ENCODE measurements around the gene NFIB.

The NFIB gene

DNA sequence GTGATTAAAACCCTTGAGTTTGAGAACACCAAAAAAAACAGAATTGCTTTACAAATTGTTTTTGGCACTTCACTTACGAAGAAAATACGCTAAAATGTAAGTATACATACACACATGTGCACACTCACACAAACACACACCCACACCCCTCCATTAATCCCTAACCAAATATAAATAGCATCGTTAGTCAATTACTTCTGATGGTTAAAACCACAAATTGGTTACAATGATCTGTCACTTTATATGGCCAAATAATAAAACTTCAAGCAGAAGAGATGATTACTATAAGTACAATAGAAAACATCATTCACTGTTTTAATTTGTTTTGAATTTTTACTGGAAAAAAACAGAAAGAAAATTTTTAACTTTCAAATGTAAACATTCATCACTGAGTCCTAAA lies 103.5 kb downstream of the NFIB start:
- no peak for DNase-seq

GRCh38 chr9:14209399-14210345 lies 104.3 kb downstream of the NFIB start:
- peak; percentile 81 for DNase-seq

DNA sequence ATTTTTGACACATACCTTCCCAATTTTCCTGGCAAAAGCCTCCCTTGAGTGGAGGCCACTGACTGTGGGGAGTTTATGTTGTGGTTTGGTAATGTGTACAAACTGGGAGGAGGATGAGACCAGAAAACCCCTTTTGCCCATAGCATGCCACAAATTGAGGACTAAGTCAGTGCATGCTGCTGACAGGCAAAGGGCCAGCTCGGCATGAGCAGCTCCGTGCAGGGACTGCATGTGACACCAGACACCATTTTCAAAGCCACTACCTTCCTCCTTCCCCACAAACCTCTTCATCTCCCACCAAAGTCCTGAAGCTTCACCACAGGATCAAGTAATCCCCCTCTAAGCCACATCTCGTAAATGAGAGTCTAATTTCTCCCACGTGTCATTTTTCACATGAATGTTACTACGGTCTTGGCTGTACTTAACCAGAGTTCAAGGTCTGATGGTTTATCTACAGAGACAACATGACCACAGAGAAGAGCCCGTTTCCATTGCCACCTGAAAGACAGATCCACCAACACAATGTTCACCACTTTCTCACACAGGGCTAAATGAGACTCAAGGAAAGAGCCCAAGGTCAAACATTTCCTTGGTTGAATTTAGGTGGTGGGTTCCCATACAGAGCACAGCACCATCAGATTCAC lies 106.5 kb downstream of the NFIB start:
- no peak for DNase-seq

- peak; percentile 96 for DNase-seq
Observed at GRCh38 chr9:14205463-14205862, 108.5 kb downstream of the NFIB start.

DNA sequence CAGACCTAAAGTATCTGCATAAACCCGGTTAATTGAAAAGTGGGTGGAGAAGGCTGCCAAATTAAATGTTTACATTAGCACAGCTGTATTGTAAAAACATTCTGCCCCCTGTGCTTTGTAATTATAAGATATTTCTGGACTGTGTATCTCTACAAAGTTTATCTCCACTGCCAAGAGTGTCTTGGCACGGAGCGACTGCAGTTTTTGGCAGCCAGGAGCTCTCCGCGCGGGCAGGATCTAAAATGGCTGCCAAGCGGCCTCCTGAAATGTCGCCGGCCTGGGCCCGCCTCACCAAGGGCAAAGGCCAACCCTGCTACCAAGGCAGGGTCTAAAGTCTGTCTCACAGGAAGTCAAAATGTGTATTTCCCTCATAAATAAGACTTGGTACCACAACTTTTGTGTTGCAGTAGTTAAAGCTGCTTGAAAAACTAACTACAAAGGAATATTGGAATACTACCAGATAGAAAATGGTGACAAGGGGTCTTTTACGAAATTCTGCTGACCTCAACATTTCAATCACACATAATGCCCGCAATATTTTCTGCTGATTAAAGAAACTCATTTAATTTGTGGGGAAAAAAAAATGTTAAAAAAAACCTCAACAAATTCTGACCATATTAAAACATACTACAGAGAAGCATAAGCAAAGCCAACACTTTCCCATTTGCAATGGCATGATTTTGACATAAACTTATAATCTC lies 110.4 kb downstream of the NFIB start:
- DNase-seq, result peak; percentile 100

- DNase-seq, result peak; percentile 100
Observed at GRCh38 chr9:14198841-14199455, 115.0 kb downstream of the NFIB start.

GRCh38 chr9:14198047-14198840 lies 115.7 kb downstream of the NFIB start:
- DNase-seq, result no peak

GRCh38 chr9:14197325-14197858 lies 116.5 kb downstream of the NFIB start:
- no peak for DNase-seq

DNA sequence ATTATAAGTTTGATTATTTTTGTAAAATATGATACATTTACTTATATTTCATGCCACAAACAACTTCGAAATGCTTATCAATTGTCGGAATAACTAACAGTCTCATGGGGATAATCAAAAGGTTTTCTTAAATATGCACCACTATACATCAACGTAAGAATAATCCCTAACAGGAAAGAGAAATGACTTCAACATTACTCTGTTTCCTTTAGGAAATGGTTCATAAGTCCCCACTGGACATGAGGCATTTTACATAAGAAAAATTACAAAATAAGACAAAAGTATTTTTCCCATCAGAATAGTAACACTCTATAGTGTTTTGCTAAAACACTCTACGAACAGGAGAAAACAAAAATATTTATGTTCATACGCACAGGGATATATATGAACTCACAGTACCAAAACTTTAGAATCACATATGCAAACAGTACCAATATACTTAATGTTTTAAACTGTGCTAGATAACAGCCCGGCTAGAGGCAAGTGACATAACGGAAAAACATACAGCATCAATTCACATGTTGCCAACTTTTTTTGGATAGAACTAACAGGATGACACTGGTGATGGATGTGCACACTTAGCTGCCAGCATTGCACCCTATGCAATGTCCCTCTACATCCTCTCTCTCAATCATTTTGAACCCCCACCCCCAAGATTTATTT lies 120.5 kb downstream of the NFIB start:
- peak; percentile 98 for DNase-seq

DNA sequence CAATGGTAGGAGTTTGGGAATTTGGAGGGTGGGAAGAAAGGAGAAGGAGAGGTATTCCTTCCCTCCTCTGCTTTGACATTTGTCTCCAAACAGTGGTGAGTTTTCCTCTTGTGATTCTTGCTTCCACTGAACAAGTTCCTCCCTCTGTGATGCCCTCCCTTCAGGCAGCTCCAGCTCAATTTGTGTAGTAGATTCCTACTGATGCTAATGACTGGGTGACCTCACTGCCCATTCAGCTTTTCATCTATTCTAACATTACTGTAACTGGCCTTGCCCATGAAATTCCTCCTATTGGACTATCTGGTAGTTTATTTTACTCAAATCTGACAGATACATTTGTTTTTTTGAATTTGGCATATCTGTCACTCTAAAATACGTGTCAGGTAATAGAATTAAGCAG lies 121.4 kb downstream of the NFIB start:
- DNase-seq, result no peak

GRCh38 chr9:14191512-14191911 lies 122.4 kb downstream of the NFIB start:
- DNase-seq, result no peak

GRCh38 chr9:14190240-14190639 lies 123.7 kb downstream of the NFIB start:
- DNase-seq, result no peak

- DNase-seq, result peak; percentile 73
Observed at GRCh38 chr9:14189578-14189977, 124.4 kb downstream of the NFIB start.

GRCh38 chr9:14189146-14189545 lies 124.8 kb downstream of the NFIB start:
- no peak for DNase-seq

DNA sequence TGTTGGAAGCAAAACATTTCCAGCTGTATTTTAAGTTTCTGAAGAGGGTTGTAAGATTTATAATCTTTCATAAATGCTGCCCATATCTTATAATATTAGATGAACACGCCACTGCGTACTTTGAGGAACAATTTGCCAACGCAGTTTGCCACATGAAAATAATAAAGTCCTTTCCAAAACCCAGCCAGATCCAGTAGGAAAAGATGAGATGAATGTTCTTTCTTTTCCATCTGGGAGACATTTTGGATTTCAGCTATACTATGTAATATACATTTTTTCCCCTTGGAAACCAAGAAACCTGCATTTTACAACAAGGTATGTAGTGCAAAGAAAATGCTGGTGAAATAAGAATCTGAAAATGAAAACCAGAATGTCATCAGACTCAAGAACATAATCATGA lies 125.4 kb downstream of the NFIB start:
- no peak for DNase-seq

DNA sequence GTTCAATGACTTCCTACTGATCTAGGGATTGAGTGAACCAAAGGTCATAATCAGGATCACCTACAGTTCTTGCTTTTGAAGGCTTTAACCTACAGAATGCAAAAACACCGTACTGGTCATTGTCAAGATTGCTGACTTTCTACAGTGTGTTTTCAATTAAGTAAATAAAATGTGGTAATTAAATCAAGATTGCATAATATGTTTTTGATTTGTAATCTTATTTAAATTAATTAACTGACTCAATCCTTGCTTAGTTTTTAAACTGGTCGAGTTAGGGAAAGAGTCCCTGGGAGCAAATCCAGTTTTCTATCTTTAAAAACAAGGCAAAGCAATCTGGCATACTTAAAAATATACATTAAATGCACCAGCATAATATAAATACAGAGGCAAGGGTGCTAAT lies 125.9 kb downstream of the NFIB start:
- no peak for DNase-seq

GRCh38 chr9:14186096-14186495 lies 127.8 kb downstream of the NFIB start:
- DNase-seq, result no peak

- no peak for DNase-seq
Observed at GRCh38 chr9:14185016-14185415, 128.9 kb downstream of the NFIB start.

GRCh38 chr9:14183001-14183400 lies 130.9 kb downstream of the NFIB start:
- no peak for DNase-seq

DNA sequence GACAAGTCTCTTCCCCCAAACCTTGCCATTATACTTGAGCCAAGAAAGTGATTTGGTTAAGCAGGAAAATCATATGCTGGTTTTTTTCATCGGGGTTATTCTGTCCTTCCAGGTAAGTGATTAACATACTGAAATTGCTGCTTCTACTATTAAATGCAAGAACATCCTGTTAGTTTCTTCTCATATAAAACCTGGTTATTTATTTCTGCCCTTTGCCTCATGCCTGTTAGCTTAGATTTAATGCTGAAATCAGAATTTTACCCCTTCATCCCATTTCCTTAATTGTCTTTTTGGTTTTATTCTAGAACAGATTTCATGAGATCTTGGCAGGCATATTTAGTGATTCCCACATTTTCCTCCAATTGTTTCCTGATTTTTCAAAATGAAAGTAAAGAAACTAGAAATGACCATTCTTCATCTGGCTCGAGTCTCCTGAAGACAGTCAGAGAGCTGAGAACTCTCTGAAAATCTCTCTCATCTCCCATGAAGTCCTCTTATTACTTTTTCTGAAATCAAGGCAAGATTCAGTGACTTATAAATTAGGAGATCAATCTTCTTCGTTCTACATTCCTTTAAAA lies 132.9 kb downstream of the NFIB start:
- no peak for DNase-seq

Measured in NCI-H446 treated with DMSO at 0.1 percent for 48 hours (cell line).